GM23248 (cell line): ENCODE measurements around the gene TBX1.

Experiments
- EZH2 ChIP-seq: fragments of 200-600 bp; sonication (generic); IDR thresholded peaks from 2 replicates; pipeline ENCODE4 v1.6.1; 2018; ENCODE audit warnings: antibody characterized with exemption, mild to moderate bottlenecking; ENCODE audit not compliant: insufficient read depth, poor library complexity, severe bottlenecking
- EZH2phosphoT487 ChIP-seq: fragments of 200-600 bp; sonication (generic); IDR thresholded peaks from 2 replicates; pipeline ENCODE4 v1.6.1; 2018; ENCODE audit warnings: antibody characterized with exemption, moderate library complexity, mild to moderate bottlenecking, low read depth; ENCODE audit not compliant: insufficient read depth

DNA sequence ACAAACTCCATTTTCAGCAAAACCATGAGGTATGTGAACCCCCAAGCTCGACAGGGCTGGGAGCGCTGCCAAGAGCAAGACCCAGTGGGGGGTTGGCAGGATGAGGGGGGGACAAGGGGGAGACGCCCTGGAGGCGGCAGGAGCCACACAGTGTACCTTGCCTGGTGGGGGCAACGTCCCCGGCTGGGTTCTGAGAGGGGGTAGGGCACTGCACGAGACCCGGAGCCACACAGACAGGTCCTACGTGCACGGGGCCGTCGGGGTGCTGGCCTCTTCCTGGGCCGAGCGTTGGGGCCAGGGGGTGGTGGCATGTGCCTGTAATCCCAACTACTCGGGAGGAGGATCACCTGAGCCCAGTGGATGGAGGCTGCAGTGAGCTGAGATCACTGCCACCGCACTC lies 28.8 kb downstream of the TBX1 start:
- TF ChIP-seq EZH2phosphoT487: no peak
- no peak for TF ChIP-seq EZH2
